SKM-1 treated with dmso at 0.1 percent for 144 hours (cell line): Measurements from ENCODE around the gene ABR.
A peak's percentile ranks its signal among the peaks of the same experiment; 100 is the strongest.

ENCODE experiments used
- DNase-seq: peaks from one replicate; lab custom pipeline; 2025; ENCODE audit not compliant: unreplicated experiment; lab: John Stamatoyannopoulos, UW

The ABR gene

GRCh38 chr17:1202291-1202690, 22.5 kb upstream of the ABR start:
- DNase-seq: no peak

GRCh38 chr17:1201132-1201702, 21.4 kb upstream of the ABR start:
- DNase-seq: no peak

GRCh38 chr17:1199271-1199743, 19.5 kb upstream of the ABR start:
- DNase-seq: peak; percentile 39

- peak; percentile 89 for DNase-seq
These were observed 18.2 kb upstream of the ABR start for GRCh38 chr17:1197781-1198490.

- peak; percentile 70 for DNase-seq
These were observed 17.6 kb upstream of the ABR start for GRCh38 chr17:1197379-1197778.

GRCh38 chr17:1196946-1197345, 17.2 kb upstream of the ABR start:
- no peak for DNase-seq

- DNase-seq: no peak
These were observed 13.3 kb upstream of the ABR start for GRCh38 chr17:1192911-1193699.

- DNase-seq: no peak
These were observed 11.1 kb upstream of the ABR start for GRCh38 chr17:1190751-1191331.

GRCh38 chr17:1188812-1189504, 9.2 kb upstream of the ABR start:
- DNase-seq: no peak

- DNase-seq: peak; percentile 65
These were observed 7.4 kb upstream of the ABR start for GRCh38 chr17:1186923-1187771.

- no peak for DNase-seq
These were observed 6.5 kb upstream of the ABR start for GRCh38 chr17:1186214-1186820.

GRCh38 chr17:1183171-1183873, 3.5 kb upstream of the ABR start:
- DNase-seq: no peak

GRCh38 chr17:1182811-1183170, 3.0 kb upstream of the ABR start:
- no peak for DNase-seq

GRCh38 chr17:1181753-1182137, 2.0 kb upstream of the ABR start:
- no peak for DNase-seq

- no peak for DNase-seq
These were observed 1.4 kb upstream of the ABR start for GRCh38 chr17:1180958-1181752.

- DNase-seq: no peak
These were observed 516 bp downstream of the ABR start for GRCh38 chr17:1179112-1179817.

- DNase-seq: no peak
These were observed 2.6 kb downstream of the ABR start for GRCh38 chr17:1177016-1177700.
